ENCODE data around the gene ABHD6. TPM values are rescaled to one million over a fixed set of nuclear protein-coding genes. Genes with fewer than 3 reads are reported as not detected.

Gene ABHD6
- polyA plus RNA-seq, 1 donor from 2014 or later: 38.9 TPM

DNA sequence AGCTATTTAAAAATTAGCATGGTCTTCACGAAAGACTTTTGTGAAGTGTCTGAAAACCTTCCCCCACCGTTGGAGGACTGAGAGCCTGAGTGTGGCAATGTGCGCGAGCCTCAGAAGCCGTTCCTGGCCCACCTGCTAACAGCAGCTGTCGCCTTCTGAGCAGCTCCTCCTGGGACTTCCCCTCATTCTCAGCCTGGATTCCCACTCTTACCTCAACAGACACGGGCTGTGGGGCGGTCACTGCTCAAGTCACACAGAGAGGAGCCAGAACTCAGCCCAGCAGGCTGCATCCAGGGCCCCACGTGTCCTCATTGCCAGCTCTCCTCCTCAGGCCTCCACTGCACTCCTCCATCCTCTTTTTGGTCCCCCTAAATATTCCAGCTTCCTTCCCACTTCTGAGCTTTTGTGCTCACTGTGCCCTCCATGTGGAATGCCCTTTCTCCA is 34.7 kb upstream of the ABHD6 start:
- H2AFZ ChIP-seq (ENCODE audit: low read depth, low read length): no peak overlapping the region
- H3K9me2 ChIP-seq (ENCODE audit: insufficient read depth, low read length): no peaks in the 10 kb centered on the region
- H4K20me1 ChIP-seq (ENCODE audit: insufficient read depth): no peaks in the 10 kb centered on the region
- H3K27ac ChIP-seq (ENCODE audit: low read length): no peak overlapping the region
- no peaks in the 10 kb centered on the region for H3K27me3 ChIP-seq (ENCODE audit: insufficient read depth, low read depth, low read length)
- no peaks in the 10 kb centered on the region for H3F3A ChIP-seq (ENCODE audit: insufficient read depth, low read length, poor library complexity, severe bottlenecking)
- H3K36me3 ChIP-seq (ENCODE audit: insufficient read depth, low read length): no peaks in the 10 kb centered on the region
- no peaks in the 10 kb centered on the region for H3K9me3 ChIP-seq (ENCODE audit: low read length)
- H3K4me2 ChIP-seq (ENCODE audit: low read length): no peak overlapping the region
- no peak overlapping the region for H3K4me3 ChIP-seq (ENCODE audit: low read length)
- TF ChIP-seq RAD21 (conservative IDR thresholded peaks at IDR 0.05) (no peak), EP300 (conservative IDR thresholded peaks at IDR 0.05; ENCODE audit: poor library complexity, severe bottlenecking) (no peak), SMC3 (conservative IDR thresholded peaks at IDR 0.05; ENCODE audit: poor library complexity) (no peak), CTCF (IDR thresholded peaks at IDR 0.05; ENCODE audit: poor library complexity, severe bottlenecking) (no peak), EZH2 (IDR thresholded peaks at IDR 0.05; ENCODE audit: borderline replicate concordance, insufficient read depth, low read length, poor library complexity, severe bottlenecking) (no peak), POLR2AphosphoS5 (IDR thresholded peaks at IDR 0.05) (no peak), REST (IDR thresholded peaks at IDR 0.05; ENCODE audit: borderline replicate concordance) (no peak), TAF1 (IDR thresholded peaks at IDR 0.05; ENCODE audit: low read depth) (no peak), MXI1 (conservative IDR thresholded peaks at IDR 0.05; ENCODE audit: poor library complexity, severe bottlenecking) (no peak)
- H3K9ac ChIP-seq (ENCODE audit: low read length): no peak overlapping the region
- H3K79me2 ChIP-seq (replicated peaks; ENCODE audit: insufficient read depth, low read length): no peaks in the 10 kb centered on the region

DNA sequence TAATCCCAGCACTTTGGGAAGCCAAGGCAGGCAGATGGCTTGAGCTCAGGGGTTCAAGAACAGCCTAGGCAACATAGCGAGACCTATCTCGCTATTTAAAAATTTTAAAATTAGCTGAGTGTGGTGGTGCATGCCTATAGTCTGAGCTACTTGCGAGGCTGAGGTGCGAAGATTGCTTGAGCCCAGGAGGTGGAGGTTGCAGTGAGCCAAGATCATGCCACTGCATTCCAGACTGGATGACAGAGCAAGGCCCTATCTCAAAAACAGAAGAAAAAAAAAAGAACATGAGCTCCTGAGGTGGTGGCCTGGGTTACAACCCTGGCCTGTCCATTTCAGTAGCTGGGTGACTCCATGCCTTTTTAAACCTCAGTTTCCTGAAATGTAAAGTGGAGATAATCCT is 34.1 kb upstream of the ABHD6 start:
- no peaks in the 10 kb centered on the region for H3K79me2 ChIP-seq (replicated peaks; ENCODE audit: insufficient read depth, low read length)
- TF ChIP-seq POLR2AphosphoS5 (IDR thresholded peaks at IDR 0.05): no peak
- TF ChIP-seq EZH2 (IDR thresholded peaks at IDR 0.05; ENCODE audit: borderline replicate concordance, insufficient read depth, low read length, poor library complexity, severe bottlenecking): no peak
- no peak for TF ChIP-seq RAD21 (conservative IDR thresholded peaks at IDR 0.05)
- no peak for TF ChIP-seq CTCF (IDR thresholded peaks at IDR 0.05; ENCODE audit: poor library complexity, severe bottlenecking)
- no peak for TF ChIP-seq TAF1 (IDR thresholded peaks at IDR 0.05; ENCODE audit: low read depth)
- TF ChIP-seq SMC3 (conservative IDR thresholded peaks at IDR 0.05; ENCODE audit: poor library complexity): no peak
- no peak for TF ChIP-seq MXI1 (conservative IDR thresholded peaks at IDR 0.05; ENCODE audit: poor library complexity, severe bottlenecking)
- no peak for TF ChIP-seq EP300 (conservative IDR thresholded peaks at IDR 0.05; ENCODE audit: poor library complexity, severe bottlenecking)
- no peak for TF ChIP-seq REST (IDR thresholded peaks at IDR 0.05; ENCODE audit: borderline replicate concordance)
- H3K9me2 ChIP-seq (ENCODE audit: insufficient read depth, low read length): no peaks in the 10 kb centered on the region

More for the DNA sequence above, 34.1 kb upstream of the ABHD6 start:
- Histone ChIP-seq H3K27me3 (ENCODE audit: insufficient read depth, low read depth, low read length) (no peaks in the 10 kb centered on the region), H4K20me1 (ENCODE audit: insufficient read depth) (no peaks in the 10 kb centered on the region), H2AFZ (ENCODE audit: low read depth, low read length) (no peak overlapping the region), H3K4me3 (ENCODE audit: low read length) (no peak overlapping the region), H3K9me3 (ENCODE audit: low read length) (no peaks in the 10 kb centered on the region), H3K4me2 (ENCODE audit: low read length) (no peak overlapping the region), H3K9ac (ENCODE audit: low read length) (no peak overlapping the region), H3K36me3 (ENCODE audit: insufficient read depth, low read length) (no peaks in the 10 kb centered on the region), H3K27ac (ENCODE audit: low read length) (no peak overlapping the region), H3F3A (ENCODE audit: insufficient read depth, low read length, poor library complexity, severe bottlenecking) (no peaks in the 10 kb centered on the region)

Measured in neural cell (in vitro differentiated cells).